ENCODE results near the gene SLC27A4.

DNA sequence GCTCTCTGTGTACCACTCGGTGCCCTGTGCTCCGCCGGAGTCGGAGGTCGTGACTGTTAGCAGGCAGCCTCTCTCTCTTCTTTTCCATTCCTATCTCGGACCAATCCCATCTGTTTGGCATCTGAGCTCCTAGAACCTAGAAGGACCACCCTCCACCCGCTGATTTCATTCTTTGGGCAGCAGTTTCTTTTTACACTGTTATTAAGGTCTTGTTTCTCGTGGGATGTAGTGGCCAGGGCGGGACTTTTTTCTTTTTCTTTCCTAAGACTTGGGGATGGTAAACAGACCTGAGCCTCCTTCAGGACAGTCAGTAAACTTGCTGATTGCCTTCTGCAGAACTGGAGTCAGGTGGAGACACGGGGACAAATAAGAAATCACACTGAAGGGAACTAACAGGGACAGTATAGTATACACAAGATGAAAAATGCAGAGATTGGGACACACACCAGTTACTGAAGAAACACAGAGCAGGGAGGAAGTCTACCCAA, 31.3 kb downstream of the SLC27A4 start:
- TF ChIP-seq, protein P1, sequence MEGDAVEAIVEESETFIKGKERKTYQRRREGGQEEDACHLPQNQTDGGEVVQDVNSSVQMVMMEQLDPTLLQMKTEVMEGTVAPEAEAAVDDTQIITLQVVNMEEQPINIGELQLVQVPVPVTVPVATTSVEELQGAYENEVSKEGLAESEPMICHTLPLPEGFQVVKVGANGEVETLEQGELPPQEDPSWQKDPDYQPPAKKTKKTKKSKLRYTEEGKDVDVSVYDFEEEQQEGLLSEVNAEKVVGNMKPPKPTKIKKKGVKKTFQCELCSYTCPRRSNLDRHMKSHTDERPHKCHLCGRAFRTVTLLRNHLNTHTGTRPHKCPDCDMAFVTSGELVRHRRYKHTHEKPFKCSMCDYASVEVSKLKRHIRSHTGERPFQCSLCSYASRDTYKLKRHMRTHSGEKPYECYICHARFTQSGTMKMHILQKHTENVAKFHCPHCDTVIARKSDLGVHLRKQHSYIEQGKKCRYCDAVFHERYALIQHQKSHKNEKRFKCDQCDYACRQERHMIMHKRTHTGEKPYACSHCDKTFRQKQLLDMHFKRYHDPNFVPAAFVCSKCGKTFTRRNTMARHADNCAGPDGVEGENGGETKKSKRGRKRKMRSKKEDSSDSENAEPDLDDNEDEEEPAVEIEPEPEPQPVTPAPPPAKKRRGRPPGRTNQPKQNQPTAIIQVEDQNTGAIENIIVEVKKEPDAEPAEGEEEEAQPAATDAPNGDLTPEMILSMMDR (IDR thresholded peaks at IDR 0.05), result no peak
- TF ChIP-seq POLR2A (IDR thresholded peaks at IDR 0.05) (no peak), POLR2AphosphoS5 (IDR thresholded peaks at IDR 0.05) (no peak), EP300 (IDR thresholded peaks at IDR 0.05) (no peak)
